NCI-H526 (cell line): Measurements from ENCODE around the gene TENT4B.
"Not testable (repeated sequence)": the region's sequence is repeated elsewhere in the genome, so short reads cannot be mapped to it uniquely, and the experiment has no call there.

ENCODE experiments used
- DNase-seq, 2 experiments: peaks; one replicate each; lab custom pipeline; 2025; lab: John Stamatoyannopoulos, UW

The TENT4B gene

DNA sequence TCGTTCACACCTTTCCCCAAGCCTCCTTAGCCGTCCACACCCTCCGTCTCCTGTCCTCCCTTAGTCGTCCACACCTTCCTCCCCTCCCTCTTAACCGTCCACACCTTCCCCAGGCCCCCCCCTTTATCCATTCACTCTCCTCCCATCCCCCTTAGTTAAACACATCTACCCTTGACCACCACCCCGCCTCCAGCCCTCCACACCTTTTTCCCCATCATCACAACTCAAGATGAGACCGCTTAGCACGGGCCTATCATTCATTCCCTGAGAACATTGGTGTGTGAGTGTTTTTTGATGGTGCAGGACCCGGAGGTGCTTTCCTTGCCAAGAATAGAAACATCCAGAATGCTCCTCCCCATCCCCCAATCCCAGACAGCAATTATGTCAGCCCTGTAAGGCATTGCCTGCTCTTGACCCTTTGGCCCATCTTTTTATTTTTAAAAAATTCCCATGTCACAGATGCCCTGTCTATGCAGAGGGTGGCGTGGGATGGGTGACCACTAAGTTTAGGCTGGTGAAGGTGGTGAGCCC is 1.4 kb downstream of the TENT4B start:
- DNase-seq: peak in 1 of 2 experiments; percentile 11

DNA sequence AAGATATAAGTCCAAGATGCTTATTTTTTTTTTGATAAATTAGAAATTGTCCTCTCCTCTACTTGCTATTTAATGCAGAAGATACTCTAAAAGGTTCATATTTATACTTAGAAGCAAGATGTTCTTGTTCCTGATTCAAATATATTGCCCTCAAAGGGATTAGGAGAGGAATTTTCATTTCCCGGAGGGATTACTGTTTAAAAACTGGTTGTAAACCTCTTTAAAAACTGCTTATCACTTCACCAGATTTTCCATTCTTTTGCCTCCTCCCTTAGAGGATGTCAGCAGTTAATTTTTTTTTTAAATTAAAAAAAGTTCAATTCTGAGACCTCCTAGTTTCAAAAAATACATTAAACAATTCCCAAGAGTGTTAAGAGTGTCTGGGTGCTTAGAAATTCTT is 2.8 kb downstream of the TENT4B start:
- no peak for DNase-seq

DNA sequence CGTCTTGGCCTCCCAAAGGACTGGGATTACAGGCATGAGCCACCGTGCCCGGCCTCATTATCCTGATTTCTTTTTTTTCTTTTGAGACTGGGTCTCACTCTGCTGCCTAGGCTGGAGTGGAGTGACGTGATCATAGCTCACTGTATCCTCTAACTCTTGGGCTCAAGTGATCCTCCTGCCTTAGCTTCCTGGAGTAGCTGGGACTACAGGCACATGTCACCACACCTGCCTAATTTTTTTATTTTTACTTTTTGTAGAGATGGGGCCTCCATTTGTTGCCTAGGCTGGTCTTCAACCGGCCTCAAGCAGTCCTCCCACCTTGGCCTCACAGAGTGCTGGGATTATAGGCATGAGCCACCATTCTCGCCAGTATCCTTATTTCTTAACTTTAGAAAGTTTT is 3.5 kb downstream of the TENT4B start:
- DNase-seq: no peak

DNA sequence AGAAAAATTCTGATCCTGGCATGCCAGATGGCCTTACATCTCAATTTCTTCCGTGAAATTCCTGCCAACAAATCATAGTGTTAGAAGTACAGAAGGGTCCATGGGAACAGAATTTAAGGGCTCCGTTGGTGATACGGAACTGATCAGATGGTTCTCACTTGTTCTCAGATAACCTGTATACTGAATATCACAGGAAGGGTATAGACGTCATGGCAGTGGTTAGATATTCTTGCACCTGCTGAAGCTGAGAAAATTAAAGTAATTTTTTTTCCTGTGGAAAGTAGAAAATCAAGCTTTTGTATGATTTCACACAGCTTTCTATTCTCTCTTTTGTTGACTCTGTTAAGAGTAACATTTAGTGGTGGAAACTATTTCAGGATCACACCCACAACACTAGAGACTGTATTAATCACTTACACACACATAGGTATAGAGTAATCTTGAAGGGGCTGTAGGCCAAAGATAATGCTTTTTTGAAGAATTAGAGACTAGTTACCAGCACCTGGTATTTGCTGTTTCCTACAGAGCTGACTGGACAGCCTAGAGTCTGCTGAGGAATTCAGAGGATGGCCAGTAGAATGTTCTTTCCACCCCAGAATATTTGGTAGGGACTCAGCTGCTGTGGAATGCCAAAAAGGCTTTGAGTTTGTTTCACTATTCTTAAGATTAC is 7.5 kb downstream of the TENT4B start:
- no peak for DNase-seq

DNA sequence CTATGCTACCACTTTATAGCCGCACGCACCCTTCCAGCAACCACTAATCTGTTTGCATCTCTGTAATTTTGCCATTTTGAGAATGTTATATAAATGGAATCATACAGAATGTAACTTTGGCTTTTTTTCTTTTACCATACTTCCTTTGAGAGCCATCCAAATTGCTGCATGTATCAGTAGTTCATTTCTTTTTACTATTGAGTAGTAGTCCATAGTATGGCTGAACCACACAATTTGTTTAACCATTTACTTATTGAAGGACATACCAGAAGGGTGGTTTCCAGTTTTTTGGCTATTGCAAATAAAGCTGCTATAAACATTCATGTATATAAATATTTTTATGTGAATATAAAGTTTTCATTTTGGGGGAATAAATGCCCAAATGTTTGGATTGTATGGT is 8.8 kb downstream of the TENT4B start:
- DNase-seq: no peak

DNA sequence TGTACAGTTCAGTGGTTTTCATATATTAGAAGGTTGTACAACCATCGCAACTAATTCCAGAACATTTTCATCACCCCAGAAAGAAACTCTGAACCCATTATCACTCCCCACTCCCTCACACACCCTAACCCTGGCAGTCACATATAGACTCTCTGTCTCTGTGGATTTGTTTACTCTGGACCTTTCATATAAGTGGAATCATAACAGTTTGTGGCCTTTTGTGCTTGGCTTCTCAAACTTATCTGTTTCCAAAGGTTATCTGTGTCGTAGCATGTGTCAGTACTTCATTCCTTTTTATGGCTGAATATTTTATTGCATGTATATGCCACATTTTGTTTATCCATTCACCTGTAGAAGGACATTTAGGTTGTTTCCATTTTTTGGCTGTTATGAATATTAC is 12.4 kb downstream of the TENT4B start:
- no peak for DNase-seq

DNA sequence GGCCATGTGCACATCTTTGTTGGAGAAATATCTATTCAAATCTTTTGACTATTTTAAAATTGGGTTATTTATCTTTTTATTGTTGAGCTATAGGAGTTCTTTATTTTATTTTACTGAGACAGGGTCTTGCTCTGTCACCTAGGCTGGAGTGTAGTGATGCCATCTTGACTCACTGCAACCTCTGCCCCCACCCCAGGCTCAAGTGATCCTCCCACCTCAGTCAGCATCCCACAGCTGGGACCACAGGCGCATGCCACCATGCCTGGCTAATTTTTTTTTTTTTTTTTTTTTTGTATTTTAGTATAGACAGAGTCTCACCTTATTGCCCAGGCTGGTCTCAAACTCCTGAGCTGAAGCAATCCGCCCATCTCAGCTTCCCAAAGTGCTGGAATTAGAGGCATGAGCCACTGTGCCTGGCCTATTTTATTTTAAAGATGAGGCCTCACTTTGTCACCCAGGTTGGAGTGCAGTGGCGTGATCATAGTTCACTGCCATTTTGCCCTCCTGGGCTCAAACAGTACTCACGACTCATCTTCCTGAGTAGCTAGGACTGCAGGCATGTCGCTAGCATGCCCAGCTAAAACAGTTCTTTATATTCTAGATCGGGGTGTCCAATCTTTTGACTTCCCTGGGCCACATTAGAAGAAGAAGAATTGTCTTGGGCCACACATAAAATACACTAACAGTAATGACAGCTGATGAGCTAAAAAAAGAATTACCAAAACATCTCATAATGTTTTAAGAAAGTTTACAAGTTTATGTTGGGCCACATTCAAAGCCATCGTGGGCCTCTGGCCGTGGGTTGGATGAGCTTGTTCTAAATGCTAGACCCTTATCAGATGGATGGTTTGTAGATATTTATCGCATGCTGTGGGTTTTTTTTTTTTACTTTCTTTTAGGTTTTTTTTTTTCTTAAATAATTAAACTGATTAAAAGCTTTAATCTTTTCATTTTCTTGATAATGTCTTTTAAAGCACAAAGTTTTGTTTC is 13.7 kb downstream of the TENT4B start:
- no peak for DNase-seq

DNA sequence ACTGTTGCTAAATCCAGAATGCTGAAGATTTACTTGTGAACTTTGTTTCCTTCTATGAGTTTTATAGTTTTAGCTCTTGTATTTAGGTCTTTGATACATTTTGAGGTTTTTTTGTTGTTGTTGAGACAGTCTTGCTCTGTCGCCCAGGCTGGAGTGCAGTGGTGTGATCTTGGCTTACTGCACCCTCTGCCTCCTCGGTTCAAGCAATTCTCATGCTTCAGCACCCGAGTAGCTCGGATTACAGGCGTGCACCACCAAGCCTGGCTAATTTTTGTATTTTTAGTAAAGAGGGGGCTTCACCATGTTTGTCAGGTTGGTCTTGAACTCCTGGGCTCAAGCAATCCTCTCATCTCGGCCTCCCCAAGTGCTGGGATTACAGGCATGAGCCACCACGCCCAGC is 14.4 kb downstream of the TENT4B start:
- no peak for DNase-seq

DNA sequence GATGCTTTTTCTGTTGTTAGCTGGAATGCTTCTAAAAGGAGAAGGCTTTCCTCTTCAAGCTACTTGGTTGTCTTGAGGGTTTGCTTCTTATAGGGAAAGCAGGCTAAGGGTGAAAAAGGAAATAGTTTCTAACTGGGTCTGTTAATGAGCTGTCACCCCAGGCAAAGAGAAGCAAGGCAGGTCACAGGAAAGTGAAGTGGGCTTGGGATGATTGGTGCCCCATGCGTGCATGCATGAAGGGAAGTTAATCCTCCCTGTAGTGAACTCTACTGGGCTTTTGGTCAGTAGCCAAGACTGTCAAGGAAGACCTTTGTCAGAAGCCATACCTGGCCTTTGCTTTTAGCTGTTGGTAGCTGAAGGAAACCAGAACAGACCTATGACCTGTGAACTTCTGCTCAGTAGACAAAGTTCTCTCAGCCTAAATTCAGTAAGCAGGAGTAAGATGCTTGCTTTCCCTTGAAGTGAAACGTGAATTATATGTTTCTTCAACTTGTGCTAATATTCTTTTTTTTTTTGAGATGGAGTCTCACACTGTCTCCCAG is 16.5 kb downstream of the TENT4B start:
- DNase-seq: no peak

DNA sequence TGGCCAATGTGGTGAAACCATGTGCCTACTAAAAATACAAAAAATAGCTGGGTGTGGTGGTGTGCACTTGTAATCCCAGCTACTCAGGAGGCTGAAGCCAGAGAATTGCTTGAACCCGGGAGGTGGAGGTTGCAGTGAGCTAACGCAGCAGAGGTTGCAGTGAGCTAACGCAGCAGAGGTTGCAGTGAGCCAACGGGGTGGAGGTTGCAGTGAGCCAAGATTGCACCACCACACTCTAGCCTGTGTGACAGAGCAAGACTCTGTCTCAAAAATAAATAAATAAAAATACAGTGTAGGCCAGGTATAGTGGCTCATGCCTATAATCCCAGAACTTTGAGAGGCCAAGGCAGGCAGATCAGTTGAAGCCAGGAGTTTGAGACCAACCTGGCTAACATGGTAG is 18.7 kb downstream of the TENT4B start:
- not testable (repeated sequence) for DNase-seq

DNA sequence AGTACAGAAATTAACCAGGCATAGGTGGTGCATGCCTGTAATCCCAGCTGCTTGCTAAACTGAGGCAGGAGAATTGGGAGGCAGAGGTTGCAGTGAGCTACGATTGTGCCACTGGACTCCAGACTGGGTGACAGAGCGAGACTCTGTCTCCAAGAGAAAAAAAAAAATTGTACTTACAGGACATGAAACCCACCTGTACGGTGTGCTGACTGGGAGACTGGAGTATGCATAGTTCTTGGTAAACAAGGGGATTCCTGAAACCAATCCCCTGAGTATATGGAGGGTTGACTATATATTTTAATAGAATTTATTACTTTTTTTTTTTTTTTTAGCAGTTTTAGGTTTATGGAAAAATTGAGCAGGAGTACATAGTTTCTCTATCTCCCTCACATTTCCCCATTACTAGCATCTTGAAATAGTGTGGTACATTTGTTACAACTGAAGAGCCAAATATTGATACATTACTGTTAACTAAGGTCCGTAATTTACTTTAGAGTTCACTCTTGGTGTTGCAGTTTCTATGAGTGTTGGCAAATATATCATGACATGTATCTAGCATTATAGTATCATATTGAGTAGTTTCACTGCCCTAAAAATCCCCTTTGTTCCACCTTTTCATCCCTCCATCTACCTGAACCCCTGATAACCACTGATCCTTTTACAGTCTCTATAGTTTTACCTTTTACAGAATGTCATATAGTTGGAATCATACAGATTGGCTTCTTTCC is 19.3 kb downstream of the TENT4B start:
- DNase-seq: no peak

DNA sequence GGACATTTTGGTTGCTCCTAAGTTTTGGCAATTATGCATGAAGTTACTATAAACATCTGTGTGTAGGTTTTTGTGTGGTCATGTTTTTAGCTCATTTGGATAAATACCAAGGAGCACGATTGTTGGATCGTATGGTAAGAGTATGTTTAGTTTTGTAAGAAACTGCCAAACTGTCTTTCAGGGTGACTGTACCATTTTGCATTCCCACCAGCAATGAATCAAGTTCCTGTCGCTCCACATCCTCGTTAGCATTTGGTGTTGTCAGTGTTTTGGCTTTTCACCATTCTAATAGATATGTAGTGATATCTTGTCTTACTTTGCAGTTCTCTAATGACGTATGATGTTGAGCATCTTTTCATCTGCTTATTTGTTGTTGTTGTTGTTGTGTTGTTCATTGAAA is 20.2 kb downstream of the TENT4B start:
- DNase-seq: no peak

DNA sequence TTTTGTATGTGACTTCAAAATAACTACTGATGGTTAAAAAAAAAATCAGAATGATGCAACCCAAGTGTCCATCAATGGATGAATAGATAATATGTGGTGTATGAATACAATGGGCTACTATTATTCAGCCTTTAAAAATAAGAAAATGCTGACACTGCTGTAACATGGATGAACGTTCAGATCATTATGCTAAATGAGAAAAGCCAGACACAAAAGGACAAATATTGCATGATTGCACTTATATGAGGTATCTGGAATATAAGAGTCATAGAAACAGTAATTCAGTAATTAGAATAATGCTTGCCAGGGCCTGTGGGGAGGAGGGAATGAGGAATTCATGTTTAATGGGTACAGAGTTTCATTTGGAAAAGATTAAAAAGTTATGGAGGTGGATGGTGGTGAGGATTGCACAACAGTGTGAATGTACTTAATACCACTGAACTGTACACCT is 25.4 kb downstream of the TENT4B start:
- no peak for DNase-seq

DNA sequence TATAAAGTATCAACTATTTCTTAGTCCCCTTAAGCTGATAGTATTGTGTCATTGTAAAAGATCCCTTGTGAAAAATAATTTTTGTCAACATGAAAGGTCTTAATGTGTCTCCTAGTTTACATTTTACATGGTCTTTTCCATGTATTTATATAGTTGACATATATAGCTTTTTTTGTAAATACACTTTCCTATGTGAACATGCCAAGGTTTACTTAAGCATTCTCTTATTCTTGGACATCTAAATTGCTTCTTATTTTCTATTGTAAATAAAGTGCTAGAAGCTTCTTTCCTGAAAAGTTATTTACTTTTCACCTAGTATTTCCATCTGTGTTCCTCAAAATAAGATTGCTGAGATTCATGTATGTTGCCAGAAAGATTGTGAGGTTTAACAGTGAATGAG is 29.3 kb downstream of the TENT4B start:
- DNase-seq: no peak

DNA sequence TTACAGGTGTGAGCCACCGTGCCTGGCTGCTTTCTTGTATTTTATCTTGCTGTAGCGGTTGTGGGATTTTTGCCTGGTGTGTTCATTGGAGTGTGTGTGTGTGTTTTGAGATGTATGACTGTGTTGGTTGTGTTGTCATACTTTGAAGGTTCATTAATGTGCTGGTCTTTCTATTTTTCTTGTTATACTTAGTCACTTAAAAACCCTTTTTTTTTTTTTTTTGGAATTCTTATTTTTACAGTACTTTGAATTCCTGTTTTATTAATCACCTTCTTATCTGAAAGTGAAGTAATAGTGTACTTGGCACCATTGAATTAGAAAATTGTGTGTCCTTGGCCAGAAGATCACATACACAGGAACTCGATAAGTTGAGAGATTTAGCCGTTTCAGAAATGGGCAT is 30.2 kb downstream of the TENT4B start:
- DNase-seq: no peak

DNA sequence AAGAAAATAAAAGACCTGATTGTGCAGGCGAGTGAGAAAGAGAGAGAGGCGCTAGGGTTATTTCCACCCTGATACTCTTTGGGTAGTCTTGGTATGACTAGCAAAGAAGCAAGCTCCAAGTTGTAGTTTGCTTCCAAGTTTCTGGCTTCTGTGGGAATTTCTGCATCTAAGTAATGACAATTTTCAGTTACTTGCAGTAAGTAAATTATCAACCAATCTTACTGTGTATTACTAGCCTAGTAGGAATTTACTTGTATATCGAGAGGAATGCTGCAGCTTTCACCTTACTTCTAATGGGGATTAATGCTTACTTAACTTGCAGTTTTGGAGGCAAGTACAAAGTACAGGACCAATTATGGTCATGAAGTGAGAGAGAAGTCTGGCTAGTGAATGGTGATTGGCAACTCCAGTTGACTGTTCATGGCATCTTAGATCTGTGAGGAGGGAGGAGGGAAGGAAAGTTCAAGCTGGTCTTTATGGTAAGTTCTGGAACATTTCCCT is 31.9 kb downstream of the TENT4B start:
- DNase-seq: no peak

DNA sequence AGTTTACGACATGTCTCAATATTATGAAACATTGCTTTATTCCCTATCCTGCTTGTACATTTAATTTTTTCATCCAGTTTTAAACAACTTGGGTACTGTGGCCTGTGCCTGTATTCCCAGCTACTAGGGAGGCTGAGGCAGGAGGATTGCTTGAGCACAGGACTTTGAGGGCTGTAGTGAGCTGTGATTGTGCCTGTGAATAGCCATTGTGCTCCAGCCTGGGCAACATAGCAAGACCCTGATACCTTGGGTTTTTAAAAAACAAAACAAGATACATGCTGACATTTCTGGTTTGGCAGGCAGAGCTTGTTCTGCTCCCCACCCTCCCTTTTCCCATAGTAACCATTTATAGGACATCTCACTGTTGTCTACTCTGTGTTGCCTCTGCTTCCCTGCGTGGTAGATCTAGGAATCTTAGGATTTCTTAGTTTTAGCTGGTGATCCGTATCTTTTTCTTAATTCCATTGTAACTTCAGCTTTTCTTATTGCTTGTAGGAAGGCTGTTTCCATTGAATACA is 35.6 kb downstream of the TENT4B start:
- no peak for DNase-seq

DNA sequence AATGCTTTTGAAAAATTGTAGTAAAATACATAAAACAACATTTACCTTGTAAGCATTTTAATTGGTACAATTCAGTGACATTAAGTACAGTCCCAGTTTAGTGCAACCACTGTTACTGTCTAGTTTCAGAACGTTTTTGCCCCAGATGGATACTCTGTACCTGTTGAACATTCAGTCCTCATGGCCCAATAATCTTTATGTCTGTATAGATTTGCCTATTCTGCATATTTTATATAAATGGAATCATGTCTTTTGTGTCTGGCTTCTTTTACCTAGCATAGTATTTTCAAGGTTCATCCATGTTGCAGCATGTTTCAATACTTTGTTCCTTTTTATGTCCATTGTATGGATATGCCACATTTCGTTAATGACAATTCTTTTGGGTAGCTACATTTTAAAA is 37.2 kb downstream of the TENT4B start:
- DNase-seq: no peak

DNA sequence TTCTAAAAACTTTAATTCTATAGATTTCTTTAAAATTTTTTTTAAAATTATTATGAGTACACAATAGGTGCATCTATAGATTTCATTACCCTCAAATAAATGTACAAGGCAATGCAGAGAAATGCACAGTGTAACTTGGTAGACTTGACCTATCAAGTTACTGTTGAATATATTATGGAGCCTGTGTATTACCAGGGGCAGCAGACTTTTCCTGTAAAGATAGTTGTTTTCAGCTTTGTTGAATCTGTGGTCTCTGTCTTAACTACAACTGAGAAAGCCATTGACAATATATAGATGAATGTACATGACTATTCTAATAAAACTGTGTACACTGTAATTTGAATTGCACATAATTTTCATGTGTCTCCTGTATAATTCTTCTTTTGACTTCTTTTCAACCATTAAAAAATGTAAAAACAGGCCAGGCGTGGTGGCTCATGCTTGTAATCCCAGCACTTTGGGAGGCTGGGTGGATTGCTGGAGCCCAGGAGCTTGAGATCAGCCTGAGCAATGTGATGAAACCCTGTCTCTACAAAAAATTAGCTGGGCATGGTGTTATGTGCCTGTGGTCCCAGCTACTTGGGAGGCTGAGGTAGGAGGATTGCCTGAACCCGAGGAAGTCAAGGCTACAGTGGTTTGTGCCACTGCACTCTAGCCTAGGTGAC is 39.4 kb downstream of the TENT4B start:
- DNase-seq: no peak

DNA sequence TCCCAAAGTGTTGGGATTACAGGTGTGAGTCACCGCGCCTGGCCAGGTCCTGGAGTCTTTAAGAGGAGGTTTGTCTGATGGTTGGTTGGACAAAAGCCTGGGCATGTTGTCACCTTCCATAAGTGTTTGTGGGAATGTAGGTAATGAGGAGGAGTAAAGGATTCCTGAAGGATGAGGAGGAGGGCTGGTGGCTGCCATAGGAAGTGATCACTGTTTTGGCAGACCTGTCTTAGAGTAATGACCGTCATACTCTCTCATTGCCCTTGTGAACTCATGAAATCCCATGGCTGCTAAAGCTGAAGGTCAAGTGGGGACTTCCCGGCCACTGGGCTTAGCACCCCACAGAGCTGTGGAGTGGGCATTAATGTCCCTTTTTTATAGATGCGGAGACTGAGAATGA is 40.5 kb downstream of the TENT4B start:
- DNase-seq: no peak

DNA sequence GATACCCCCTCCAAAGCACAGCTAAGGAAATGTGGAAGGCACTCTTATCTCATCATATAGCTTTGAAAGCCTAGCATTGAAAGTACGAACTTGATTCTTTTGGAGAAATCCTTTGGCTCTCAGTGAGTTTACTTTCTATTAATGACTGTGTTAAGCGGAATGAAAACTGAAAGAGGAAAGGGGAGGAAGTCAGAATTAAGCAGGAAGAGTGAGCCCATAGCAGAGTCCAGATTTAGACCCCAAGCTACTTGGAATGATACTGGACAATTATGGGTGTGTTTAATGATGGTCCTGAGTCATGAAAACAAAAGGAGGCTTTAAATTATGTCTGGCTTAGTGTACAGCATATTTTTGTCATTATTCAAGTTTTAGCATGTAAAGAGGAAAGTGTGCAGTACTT is 42.2 kb downstream of the TENT4B start:
- DNase-seq: no peak
